ENCODE measurements around the gene SDHA.
A peak's percentile ranks its signal among the peaks of the same experiment; 100 is the strongest.
"Not testable (repeated sequence)": the region's sequence is repeated elsewhere in the genome, so short reads cannot be mapped to it uniquely, and the experiment has no call there.

Gene SDHA

GRCh38 chr5:245717-246116 lies 27.6 kb downstream of the SDHA start:
- Histone ChIP-seq H3K4me1 (ENCODE audit: control extremely low read depth in 1 of 4, control insufficient read depth in 4 of 4, insufficient read depth in 4 of 4, low read length in 3 of 4) (peaks cover 0 to 21% (median 4%) of the 10 kb centered on the region in 4 experiments), H3K9me3 (ENCODE audit: control extremely low read depth in 1 of 5, control insufficient read depth in 4 of 5, insufficient read depth in 2 of 5, low read depth in 1 of 5, low read length in 4 of 5) (peaks cover 0 to 11% (median 5%) of the 10 kb centered on the region in 5 experiments), H3K36me3 (ENCODE audit: control insufficient read depth in 4 of 4, insufficient read depth in 4 of 4, low read length in 3 of 4) (peaks cover 2 to 46% (median 32%) of the 10 kb centered on the region in 4 experiments)
- CTCF ChIA-PET, result interaction anchor here (2.5 to 3.7 kb wide), 2 partner anchors 12 to 22 kb away, joined by 8 to 9 read pairs; no protein-coding TSS in a partner anchor
- H3K27me3 ChIP-seq (replicated peaks in 2 of 5; ENCODE audit: control insufficient read depth in 4 of 5, insufficient read depth in 5 of 5, low read length in 4 of 5); H3K4me3 ChIP-seq (ENCODE audit: control insufficient read depth in 1 of 7, extremely low read depth in 1 of 7, insufficient read depth in 4 of 7, low read depth in 2 of 7, low read length in 6 of 7); DNase-seq; H3K27ac ChIP-seq (ENCODE audit: insufficient read depth in 1 of 2, low read depth in 1 of 2, low read length in 2 of 2, poor library complexity in 1 of 2, severe bottlenecking in 2 of 2); POLR2A ChIA-PET: not testable (repeated sequence)
- WGBS (ENCODE audit: insufficient coverage), result 100% methylated on average over 4 of the region's 5 CpGs

- Histone ChIP-seq H3K4me1 (ENCODE audit: control extremely low read depth in 1 of 4, control insufficient read depth in 4 of 4, insufficient read depth in 4 of 4, low read length in 3 of 4) (peaks cover 0 to 22% (median 8%) of the 10 kb centered on the region in 4 experiments), H3K36me3 (ENCODE audit: control insufficient read depth in 4 of 4, insufficient read depth in 4 of 4, low read length in 3 of 4) (peaks cover 2 to 40% (median 25%) of the 10 kb centered on the region in 4 experiments)
- POLR2A ChIA-PET; H3K27me3 ChIP-seq (replicated peaks in 2 of 5; ENCODE audit: control insufficient read depth in 4 of 5, insufficient read depth in 5 of 5, low read length in 4 of 5); H3K9me3 ChIP-seq (ENCODE audit: control extremely low read depth in 1 of 5, control insufficient read depth in 4 of 5, insufficient read depth in 2 of 5, low read depth in 1 of 5, low read length in 4 of 5); CTCF ChIA-PET; H3K4me3 ChIP-seq (ENCODE audit: control insufficient read depth in 1 of 7, extremely low read depth in 1 of 7, insufficient read depth in 4 of 7, low read depth in 2 of 7, low read length in 6 of 7); H3K27ac ChIP-seq (ENCODE audit: insufficient read depth in 1 of 2, low read depth in 1 of 2, low read length in 2 of 2, poor library complexity in 1 of 2, severe bottlenecking in 2 of 2): not testable (repeated sequence)
- 100% methylated on average over 2 of the region's 9 CpGs for WGBS (ENCODE audit: insufficient coverage)
- DNase-seq, result peak in 1 of 3 donors; percentile 17
These were observed 32.3 kb downstream of the SDHA start for GRCh38 chr5:250396-250795.

GRCh38 chr5:251016-251415 lies 32.9 kb downstream of the SDHA start:
- CTCF ChIA-PET; H3K9me3 ChIP-seq (ENCODE audit: control extremely low read depth in 1 of 5, control insufficient read depth in 4 of 5, insufficient read depth in 2 of 5, low read depth in 1 of 5, low read length in 4 of 5); H3K27ac ChIP-seq (ENCODE audit: insufficient read depth in 1 of 2, low read depth in 1 of 2, low read length in 2 of 2, poor library complexity in 1 of 2, severe bottlenecking in 2 of 2); POLR2A ChIA-PET; H3K4me3 ChIP-seq (ENCODE audit: control insufficient read depth in 1 of 7, extremely low read depth in 1 of 7, insufficient read depth in 4 of 7, low read depth in 2 of 7, low read length in 6 of 7); DNase-seq; H3K27me3 ChIP-seq (replicated peaks in 2 of 5; ENCODE audit: control insufficient read depth in 4 of 5, insufficient read depth in 5 of 5, low read length in 4 of 5): not testable (repeated sequence)
- 100% methylated on average over 5 of the region's 12 CpGs for WGBS (ENCODE audit: insufficient coverage)
- H3K36me3 ChIP-seq (ENCODE audit: control insufficient read depth in 4 of 4, insufficient read depth in 4 of 4, low read length in 3 of 4), result peaks cover 2 to 39% (median 27%) of the 10 kb centered on the region in 4 experiments
- H3K4me1 ChIP-seq (ENCODE audit: control extremely low read depth in 1 of 4, control insufficient read depth in 4 of 4, insufficient read depth in 4 of 4, low read length in 3 of 4), result peaks cover 0 to 22% (median 8%) of the 10 kb centered on the region in 4 experiments

- H3K27me3 ChIP-seq (replicated peaks in 2 of 5; ENCODE audit: control insufficient read depth in 4 of 5, insufficient read depth in 5 of 5, low read length in 4 of 5); H3K9me3 ChIP-seq (ENCODE audit: control extremely low read depth in 1 of 5, control insufficient read depth in 4 of 5, insufficient read depth in 2 of 5, low read depth in 1 of 5, low read length in 4 of 5); H3K4me3 ChIP-seq (ENCODE audit: control insufficient read depth in 1 of 7, extremely low read depth in 1 of 7, insufficient read depth in 4 of 7, low read depth in 2 of 7, low read length in 6 of 7); CTCF ChIA-PET; POLR2A ChIA-PET: not testable (repeated sequence)
- DNase-seq, result peak in 1 of 3 donors; percentile 9
- Histone ChIP-seq H3K4me1 (ENCODE audit: control extremely low read depth in 1 of 4, control insufficient read depth in 4 of 4, insufficient read depth in 4 of 4, low read length in 3 of 4) (peaks cover 0 to 22% (median 8%) of the 10 kb centered on the region in 4 experiments), H3K27ac (ENCODE audit: insufficient read depth in 1 of 2, low read depth in 1 of 2, low read length in 2 of 2, poor library complexity in 1 of 2, severe bottlenecking in 2 of 2) (peak overlapping the region in 1 of 2 experiments; percentile 68), H3K36me3 (ENCODE audit: control insufficient read depth in 4 of 4, insufficient read depth in 4 of 4, low read length in 3 of 4) (peaks cover 2 to 42% (median 28%) of the 10 kb centered on the region in 4 experiments)
- whole genome bisulfite sequencing (ENCODE audit: insufficient coverage), result 43% methylated on average over 6 of the region's 8 CpGs
These were observed 33.4 kb downstream of the SDHA start for GRCh38 chr5:251538-251937.

- Histone ChIP-seq H3K36me3 (ENCODE audit: control insufficient read depth in 4 of 4, insufficient read depth in 4 of 4, low read length in 3 of 4) (peaks cover 2 to 46% (median 32%) of the 10 kb centered on the region in 4 experiments), H3K4me1 (ENCODE audit: control extremely low read depth in 1 of 4, control insufficient read depth in 4 of 4, insufficient read depth in 4 of 4, low read length in 3 of 4) (peaks cover 0 to 22% (median 8%) of the 10 kb centered on the region in 4 experiments), H3K27ac (ENCODE audit: insufficient read depth in 1 of 2, low read depth in 1 of 2, low read length in 2 of 2, poor library complexity in 1 of 2, severe bottlenecking in 2 of 2) (peak overlapping the region; percentile 4 to 68), H3K4me3 (ENCODE audit: control insufficient read depth in 1 of 7, extremely low read depth in 1 of 7, insufficient read depth in 4 of 7, low read depth in 2 of 7, low read length in 6 of 7) (peak overlapping the region in 2 of 7 experiments; percentile 48 to 54)
- 20% methylated on average over 11 of the region's 11 CpGs for WGBS (ENCODE audit: insufficient coverage)
- DNase-seq, result peak in 2 of 3 donors; percentile 37 to 43
- CTCF ChIA-PET; H3K9me3 ChIP-seq (ENCODE audit: control extremely low read depth in 1 of 5, control insufficient read depth in 4 of 5, insufficient read depth in 2 of 5, low read depth in 1 of 5, low read length in 4 of 5); H3K27me3 ChIP-seq (replicated peaks in 2 of 5; ENCODE audit: control insufficient read depth in 4 of 5, insufficient read depth in 5 of 5, low read length in 4 of 5); POLR2A ChIA-PET: not testable (repeated sequence)
These were observed 33.9 kb downstream of the SDHA start for GRCh38 chr5:251975-252374.

GRCh38 chr5:252546-252945 lies 34.4 kb downstream of the SDHA start:
- Histone ChIP-seq H3K9me3 (ENCODE audit: control extremely low read depth in 1 of 5, control insufficient read depth in 4 of 5, insufficient read depth in 2 of 5, low read depth in 1 of 5, low read length in 4 of 5) (peaks cover 0 to 5% (median 3%) of the 10 kb centered on the region in 5 experiments), H3K4me1 (ENCODE audit: control extremely low read depth in 1 of 4, control insufficient read depth in 4 of 4, insufficient read depth in 4 of 4, low read length in 3 of 4) (peaks cover 0 to 22% (median 8%) of the 10 kb centered on the region in 4 experiments), H3K27ac (ENCODE audit: insufficient read depth in 1 of 2, low read depth in 1 of 2, low read length in 2 of 2, poor library complexity in 1 of 2, severe bottlenecking in 2 of 2) (peak overlapping the region; percentile 43 to 66), H3K27me3 (replicated peaks in 2 of 5; ENCODE audit: control insufficient read depth in 4 of 5, insufficient read depth in 5 of 5, low read length in 4 of 5) (no peaks in the 10 kb centered on the region), H3K4me3 (ENCODE audit: control insufficient read depth in 1 of 7, extremely low read depth in 1 of 7, insufficient read depth in 4 of 7, low read depth in 2 of 7, low read length in 6 of 7) (peak overlapping the region in 2 of 7 experiments; percentile 0 to 34), H3K36me3 (ENCODE audit: control insufficient read depth in 4 of 4, insufficient read depth in 4 of 4, low read length in 3 of 4) (peaks cover under 1 to 49% (median 33%) of the 10 kb centered on the region in 4 experiments)
- peak in 2 of 3 donors; percentile 39 to 54 for DNase-seq
- CTCF ChIA-PET, result no interaction called here
- POLR2A ChIA-PET, result no interaction called here
- WGBS (ENCODE audit: insufficient coverage), result 32% methylated on average over 10 of the region's 10 CpGs

- H3K27ac ChIP-seq (ENCODE audit: insufficient read depth in 1 of 2, low read depth in 1 of 2, low read length in 2 of 2, poor library complexity in 1 of 2, severe bottlenecking in 2 of 2); H3K4me3 ChIP-seq (ENCODE audit: control insufficient read depth in 1 of 7, extremely low read depth in 1 of 7, insufficient read depth in 4 of 7, low read depth in 2 of 7, low read length in 6 of 7); H3K27me3 ChIP-seq (replicated peaks in 2 of 5; ENCODE audit: control insufficient read depth in 4 of 5, insufficient read depth in 5 of 5, low read length in 4 of 5); POLR2A ChIA-PET; DNase-seq; CTCF ChIA-PET; H3K9me3 ChIP-seq (ENCODE audit: control extremely low read depth in 1 of 5, control insufficient read depth in 4 of 5, insufficient read depth in 2 of 5, low read depth in 1 of 5, low read length in 4 of 5): not testable (repeated sequence)
- H3K4me1 ChIP-seq (ENCODE audit: control extremely low read depth in 1 of 4, control insufficient read depth in 4 of 4, insufficient read depth in 4 of 4, low read length in 3 of 4), result peaks cover 0 to 22% (median 8%) of the 10 kb centered on the region in 4 experiments
- peaks cover 0 to 35% (median 28%) of the 10 kb centered on the region in 4 experiments for H3K36me3 ChIP-seq (ENCODE audit: control insufficient read depth in 4 of 4, insufficient read depth in 4 of 4, low read length in 3 of 4)
- no CpG with 5 or more reads among the region's 15 CpGs for WGBS (ENCODE audit: insufficient coverage)
These were observed 36.2 kb downstream of the SDHA start for GRCh38 chr5:254322-254721.

Measured in common myeloid progenitor, CD34-positive (primary cell).